ENCODE measurements around the gene NTNG2. TPM values are rescaled to one million over a fixed set of nuclear protein-coding genes. Genes with fewer than 3 reads are reported as not detected.

The NTNG2 gene
- total and polyA plus RNA-seq, 9 donors = 0.23 to 1.3 (median 0.56) TPM

DNA sequence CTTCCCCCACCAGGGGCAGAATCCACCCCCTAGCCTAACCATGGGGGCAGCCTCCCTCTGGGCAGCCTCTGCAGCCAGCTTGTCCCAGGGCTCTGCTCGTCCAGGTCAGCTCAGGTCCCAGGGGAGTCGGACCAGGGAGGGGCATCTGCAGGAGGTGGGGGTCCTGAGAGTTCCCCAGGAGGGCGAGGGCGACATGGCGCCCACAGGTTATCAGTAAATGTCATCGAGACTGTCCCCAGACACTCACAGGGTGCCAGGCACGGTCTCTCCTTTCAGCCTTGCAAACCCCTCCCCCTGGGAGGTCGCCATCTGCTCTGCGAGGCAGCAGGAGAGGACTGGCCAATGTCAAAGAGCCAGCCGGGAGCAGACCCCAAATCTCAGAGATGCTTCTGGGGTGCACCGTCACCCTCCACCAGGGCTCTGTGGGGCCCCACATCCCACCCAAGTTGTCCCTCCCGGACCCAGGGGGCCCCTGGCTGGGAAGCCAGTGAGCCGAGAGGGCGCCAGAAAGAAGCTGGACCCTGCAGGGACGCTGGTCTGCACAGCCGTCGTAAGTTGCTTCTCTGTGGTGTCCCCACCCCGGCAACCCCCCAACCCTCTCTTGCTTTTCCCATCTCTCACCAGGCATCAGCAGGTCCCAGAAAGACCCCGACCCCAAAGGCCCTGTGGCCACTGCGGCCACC, 69.3 kb downstream of the NTNG2 start:
- Histone ChIP-seq H3K27ac (ENCODE audit: low read length) (no peak overlapping the region), H3K27me3 (ENCODE audit: control insufficient read depth, insufficient read depth, low read length) (peaks cover 48% of the 10 kb centered on the region), H3K4me1 (ENCODE audit: control insufficient read depth, insufficient read depth, low read length) (peaks cover 12% of the 10 kb centered on the region), H3K9me3 (replicated peaks; ENCODE audit: control insufficient read depth, low read depth, low read length) (no peaks in the 10 kb centered on the region), H3K4me3 (ENCODE audit: low read length) (no peak overlapping the region), H3K36me3 (ENCODE audit: control insufficient read depth, insufficient read depth, low read length) (no peaks in the 10 kb centered on the region)
- no peak for DNase-seq
- WGBS (ENCODE audit: insufficient coverage) = 51% methylated on average over 20 of the region's 20 CpGs

DNA sequence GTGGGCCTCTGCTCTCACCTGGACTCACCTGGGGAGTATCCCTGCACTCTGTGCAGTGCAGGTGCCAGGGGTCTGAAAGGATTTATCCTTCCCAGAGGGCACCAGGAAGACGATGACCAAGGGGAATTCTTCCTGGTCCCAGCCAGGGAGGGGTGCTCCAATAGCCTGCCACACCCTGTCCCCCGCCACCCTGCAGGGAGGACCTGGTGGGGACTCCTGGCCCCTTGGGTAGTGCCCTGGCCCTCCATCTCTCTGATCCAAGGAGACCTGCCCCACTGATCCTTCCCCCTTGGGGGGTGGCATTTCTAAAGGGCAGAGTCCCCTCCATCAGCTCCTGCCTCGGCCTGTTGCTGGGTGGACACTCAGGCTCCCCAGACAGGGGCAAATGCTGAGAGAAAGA, 70.7 kb downstream of the NTNG2 start:
- Histone ChIP-seq H3K4me1 (ENCODE audit: control insufficient read depth, insufficient read depth, low read length) (peaks cover 18% of the 10 kb centered on the region), H3K36me3 (ENCODE audit: control insufficient read depth, insufficient read depth, low read length) (no peaks in the 10 kb centered on the region), H3K27me3 (ENCODE audit: control insufficient read depth, insufficient read depth, low read length) (peaks cover 56% of the 10 kb centered on the region), H3K4me3 (ENCODE audit: low read length) (no peak overlapping the region), H3K9me3 (replicated peaks; ENCODE audit: control insufficient read depth, low read depth, low read length) (no peaks in the 10 kb centered on the region), H3K27ac (ENCODE audit: low read length) (no peak overlapping the region)
- 76% methylated on average over 2 of the region's 3 CpGs for WGBS (ENCODE audit: insufficient coverage)
- DNase-seq = no peak

DNA sequence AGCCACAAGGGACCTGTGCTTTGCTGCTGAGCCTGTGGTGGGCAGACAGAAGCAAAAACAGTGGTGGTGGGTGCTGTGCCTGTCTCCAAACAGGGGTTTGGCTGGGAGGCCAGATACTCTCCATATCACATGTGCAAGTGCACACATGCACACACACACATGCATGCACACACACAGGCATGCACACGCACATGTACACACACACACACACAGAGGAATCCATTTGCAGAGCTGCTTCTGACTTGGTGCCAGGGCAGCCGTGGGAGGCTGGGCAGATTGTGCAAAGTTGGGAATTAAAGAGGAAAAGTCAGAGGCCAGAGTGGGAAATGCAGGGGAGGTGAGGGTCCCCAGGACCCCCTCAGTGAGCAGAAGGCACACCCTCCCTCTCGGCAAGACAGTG, 71.3 kb downstream of the NTNG2 start:
- Histone ChIP-seq H3K9me3 (replicated peaks; ENCODE audit: control insufficient read depth, low read depth, low read length) (no peaks in the 10 kb centered on the region), H3K27ac (ENCODE audit: low read length) (no peak overlapping the region), H3K4me1 (ENCODE audit: control insufficient read depth, insufficient read depth, low read length) (peaks cover 18% of the 10 kb centered on the region), H3K27me3 (ENCODE audit: control insufficient read depth, insufficient read depth, low read length) (peaks cover 52% of the 10 kb centered on the region), H3K4me3 (ENCODE audit: low read length) (no peak overlapping the region), H3K36me3 (ENCODE audit: control insufficient read depth, insufficient read depth, low read length) (no peaks in the 10 kb centered on the region)
- DNase-seq = no peak
- WGBS (ENCODE audit: insufficient coverage) = 80% methylated on average over 1 of the region's 3 CpGs

DNA sequence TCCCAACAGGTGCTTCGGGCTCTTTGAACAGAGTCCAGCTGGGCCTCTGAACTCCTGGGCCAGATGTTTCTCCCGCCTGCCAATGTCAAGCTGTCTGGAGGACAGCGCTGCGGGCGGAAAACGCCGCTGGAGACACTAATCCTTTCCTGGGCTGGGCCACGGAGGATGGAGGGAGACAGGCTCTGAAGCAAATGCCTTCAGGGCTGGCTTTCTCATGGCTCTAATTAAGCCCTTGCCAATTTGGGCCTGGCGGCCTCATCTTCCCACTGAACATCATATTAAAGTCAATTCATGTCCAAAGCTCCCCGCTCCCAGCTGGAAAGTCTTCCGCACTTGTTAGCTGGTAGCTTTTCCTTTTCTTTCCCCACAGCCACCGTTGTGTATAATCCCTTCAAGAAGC, 72.7 kb downstream of the NTNG2 start:
- Histone ChIP-seq H3K4me1 (ENCODE audit: control insufficient read depth, insufficient read depth, low read length) (peaks cover 18% of the 10 kb centered on the region), H3K27me3 (ENCODE audit: control insufficient read depth, insufficient read depth, low read length) (peaks cover 58% of the 10 kb centered on the region), H3K4me3 (ENCODE audit: low read length) (no peak overlapping the region), H3K27ac (ENCODE audit: low read length) (no peak overlapping the region), H3K36me3 (ENCODE audit: control insufficient read depth, insufficient read depth, low read length) (no peaks in the 10 kb centered on the region), H3K9me3 (replicated peaks; ENCODE audit: control insufficient read depth, low read depth, low read length) (no peaks in the 10 kb centered on the region)
- peak; percentile 42 for DNase-seq
- 16% methylated on average over 12 of the region's 12 CpGs for WGBS (ENCODE audit: insufficient coverage)

DNA sequence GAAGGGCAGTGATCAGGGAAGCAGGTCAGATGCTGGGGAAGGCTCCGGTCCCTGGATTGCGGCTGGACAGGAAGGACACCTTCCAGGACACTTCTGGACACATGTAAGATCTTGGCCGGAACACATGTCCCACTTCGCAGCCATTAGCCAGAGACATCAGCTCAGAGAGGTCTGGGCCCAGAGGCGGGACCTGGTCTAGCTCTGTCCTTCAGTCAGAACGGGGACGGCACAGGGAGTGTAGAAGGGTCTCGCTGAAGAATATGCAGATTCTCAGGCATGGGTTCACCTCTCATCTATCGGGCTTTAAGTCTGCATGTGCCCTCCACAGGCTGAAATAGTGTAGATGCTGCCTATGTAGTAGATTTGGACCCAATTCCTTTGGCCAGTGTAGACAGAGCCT, 73.3 kb downstream of the NTNG2 start:
- no peaks in the 10 kb centered on the region for H3K36me3 ChIP-seq (ENCODE audit: control insufficient read depth, insufficient read depth, low read length)
- 55% methylated on average over 6 of the region's 9 CpGs for WGBS (ENCODE audit: insufficient coverage)

DNA sequence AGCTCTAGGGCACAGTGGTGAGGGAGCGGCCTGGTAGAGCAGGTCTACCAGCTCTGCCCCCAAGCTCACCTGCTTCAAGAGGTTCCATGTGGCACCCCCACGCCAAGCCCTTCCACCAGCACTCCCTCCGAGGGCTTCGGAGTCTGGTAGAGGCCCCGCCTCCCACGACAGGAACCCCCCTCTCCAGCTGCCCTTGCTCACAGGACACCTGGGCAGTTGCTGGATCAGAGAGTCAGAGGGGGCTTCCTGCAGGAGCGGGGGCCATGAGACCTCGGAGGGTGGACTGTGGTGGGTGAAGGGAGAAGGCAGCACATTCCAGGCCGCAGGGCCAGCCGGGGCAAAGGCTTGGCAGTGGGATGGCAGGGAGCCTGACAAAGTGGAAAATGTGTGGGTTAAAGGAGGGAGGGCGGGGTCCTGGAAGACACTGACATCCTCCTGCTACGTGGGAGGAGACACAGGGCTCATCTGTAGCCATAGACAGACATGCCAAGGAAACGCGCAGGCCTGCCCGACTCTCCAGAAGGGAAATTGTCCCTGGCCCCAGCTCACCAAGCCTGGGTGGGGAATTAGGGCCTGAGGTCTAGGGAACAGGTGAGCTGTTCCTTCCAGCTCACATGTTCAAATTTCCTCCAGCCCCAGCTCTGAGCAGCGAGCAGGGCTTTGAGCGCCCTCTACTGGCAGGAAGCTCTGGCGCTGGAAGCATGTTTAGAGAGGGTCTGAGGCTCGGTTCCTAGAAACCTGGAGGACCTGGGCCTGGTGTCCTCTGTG, 74.2 kb downstream of the NTNG2 start:
- H3K36me3 ChIP-seq (ENCODE audit: control insufficient read depth, insufficient read depth, low read length) = no peaks in the 10 kb centered on the region
- WGBS (ENCODE audit: insufficient coverage) = 23% methylated on average over 11 of the region's 19 CpGs
- H3K27ac ChIP-seq (ENCODE audit: low read length) = no peak overlapping the region
- DNase-seq = peak; percentile 80
- no peaks in the 10 kb centered on the region for H3K9me3 ChIP-seq (replicated peaks; ENCODE audit: control insufficient read depth, low read depth, low read length)
- no peak overlapping the region for H3K4me3 ChIP-seq (ENCODE audit: low read length)
- peaks cover 29% of the 10 kb centered on the region for H3K4me1 ChIP-seq (ENCODE audit: control insufficient read depth, insufficient read depth, low read length)
- peaks cover 61% of the 10 kb centered on the region for H3K27me3 ChIP-seq (ENCODE audit: control insufficient read depth, insufficient read depth, low read length)

More for the DNA sequence above, 73.3 kb downstream of the NTNG2 start:
- Histone ChIP-seq H3K4me3 (ENCODE audit: low read length) (no peak overlapping the region), H3K27me3 (ENCODE audit: control insufficient read depth, insufficient read depth, low read length) (peaks cover 57% of the 10 kb centered on the region), H3K9me3 (replicated peaks; ENCODE audit: control insufficient read depth, low read depth, low read length) (no peaks in the 10 kb centered on the region), H3K4me1 (ENCODE audit: control insufficient read depth, insufficient read depth, low read length) (peaks cover 22% of the 10 kb centered on the region), H3K27ac (ENCODE audit: low read length) (no peak overlapping the region)
- DNase-seq = no peak

DNA sequence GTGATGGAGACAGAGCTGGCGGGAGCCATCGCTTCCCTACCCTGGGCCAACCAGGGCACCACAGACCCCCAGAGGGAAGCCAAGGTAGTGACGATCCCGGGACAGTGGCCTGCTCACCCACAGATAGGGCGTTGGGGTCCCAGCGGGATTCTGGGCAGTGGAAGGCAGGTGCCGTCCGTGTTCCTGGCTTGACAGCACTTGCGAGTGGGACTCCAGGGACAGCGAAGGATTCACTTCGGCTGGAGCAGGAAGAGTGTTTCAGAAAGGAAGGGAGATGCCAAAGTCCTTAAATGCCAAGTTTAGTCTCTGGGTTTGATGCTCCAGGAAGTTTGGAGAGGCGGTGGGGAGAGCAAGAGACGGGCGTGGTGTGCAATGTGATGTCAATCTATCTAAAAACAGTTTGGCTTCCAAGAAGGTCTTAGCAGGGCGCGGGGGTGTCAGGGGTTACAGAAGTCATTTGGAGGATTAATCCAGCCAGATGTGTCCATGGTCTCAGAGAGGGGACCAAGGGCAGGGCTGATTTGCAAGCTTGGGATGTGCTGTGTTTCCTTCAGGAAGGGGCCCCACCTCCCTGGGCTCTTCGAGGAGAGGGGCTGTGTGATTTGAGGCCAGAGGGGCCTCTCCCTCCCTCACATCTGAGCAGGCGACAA, 74.9 kb downstream of the NTNG2 start:
- Histone ChIP-seq H3K27ac (ENCODE audit: low read length) (no peak overlapping the region), H3K27me3 (ENCODE audit: control insufficient read depth, insufficient read depth, low read length) (peaks cover 67% of the 10 kb centered on the region), H3K36me3 (ENCODE audit: control insufficient read depth, insufficient read depth, low read length) (no peaks in the 10 kb centered on the region), H3K4me1 (ENCODE audit: control insufficient read depth, insufficient read depth, low read length) (peaks cover 34% of the 10 kb centered on the region), H3K9me3 (replicated peaks; ENCODE audit: control insufficient read depth, low read depth, low read length) (no peaks in the 10 kb centered on the region), H3K4me3 (ENCODE audit: low read length) (no peak overlapping the region)
- DNase-seq = no peak
- WGBS (ENCODE audit: insufficient coverage) = 37% methylated on average over 17 of the region's 18 CpGs

DNA sequence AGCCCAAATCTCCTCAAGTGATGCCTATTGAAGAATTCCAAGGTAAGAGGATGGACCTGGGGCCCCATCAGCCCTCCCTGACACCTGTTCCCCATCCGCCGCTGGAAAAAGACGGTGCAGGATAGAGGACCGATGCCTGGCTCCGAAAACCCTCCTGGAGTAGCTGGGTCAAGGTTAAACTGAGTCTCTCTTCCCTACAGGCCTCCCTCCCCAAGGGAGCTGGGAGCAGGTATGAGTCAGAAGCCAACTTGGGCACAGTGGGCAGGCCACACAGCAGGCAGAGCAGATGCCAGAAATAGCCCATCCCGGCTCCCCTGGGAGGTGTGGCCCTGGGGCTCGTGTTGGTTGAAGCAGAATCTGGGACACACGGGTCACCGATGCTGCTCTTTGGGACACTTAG, 75.6 kb downstream of the NTNG2 start:
- DNase-seq = no peak
- WGBS (ENCODE audit: insufficient coverage) = no CpG with 5 or more reads among the region's 9 CpGs
- H3K27ac ChIP-seq (ENCODE audit: low read length) = no peak overlapping the region

DNA sequence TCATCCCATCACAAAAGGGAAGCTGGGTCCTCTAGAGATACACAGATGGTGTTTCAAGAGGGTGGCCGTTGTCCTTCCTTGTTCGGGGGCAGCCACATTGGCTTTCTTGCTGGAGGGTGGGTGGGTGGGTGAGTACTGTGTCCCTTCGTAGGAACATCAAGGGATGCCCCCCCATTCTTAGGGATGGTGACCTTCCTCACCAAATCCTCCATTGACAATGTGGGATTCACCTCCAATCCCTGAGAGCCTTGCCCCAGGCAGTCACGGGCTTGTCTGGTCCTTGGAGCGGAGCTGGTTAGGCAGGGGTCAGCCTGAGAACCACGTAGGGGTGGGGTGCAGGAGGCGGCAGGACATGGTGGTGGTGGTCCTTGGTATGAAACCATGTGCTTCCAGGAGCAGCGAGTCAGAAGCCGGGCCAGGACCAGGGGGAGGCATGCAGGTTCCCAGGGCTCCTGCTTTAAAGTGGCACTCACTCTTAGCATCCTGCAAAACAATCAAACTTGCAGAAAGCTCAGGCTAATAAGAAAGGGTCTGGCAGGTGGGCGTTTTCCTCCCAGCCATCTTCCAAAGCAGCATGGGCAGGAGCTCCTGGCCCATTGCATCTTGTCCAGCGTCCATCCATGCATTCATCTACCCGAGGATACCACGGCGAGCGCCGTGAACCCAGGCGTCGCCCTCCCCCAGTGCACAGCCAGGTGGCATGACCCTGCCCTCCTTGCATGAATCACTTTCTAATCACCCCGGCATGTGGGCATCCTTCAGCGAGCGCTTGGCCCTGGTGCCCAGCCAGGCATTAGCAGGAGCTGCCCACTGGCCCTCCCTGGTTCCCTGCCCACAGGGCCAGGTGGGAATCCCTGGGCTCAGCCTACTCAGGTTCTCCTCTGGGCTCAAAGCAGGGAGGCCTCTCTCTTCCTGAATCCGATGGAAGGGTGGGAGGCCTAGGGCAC, 76.4 kb downstream of the NTNG2 start:
- no peaks in the 10 kb centered on the region for H3K9me3 ChIP-seq (replicated peaks; ENCODE audit: control insufficient read depth, low read depth, low read length)
- no peaks in the 10 kb centered on the region for H3K36me3 ChIP-seq (ENCODE audit: control insufficient read depth, insufficient read depth, low read length)
- H3K4me3 ChIP-seq (ENCODE audit: low read length) = no peak overlapping the region
- peaks cover 41% of the 10 kb centered on the region for H3K4me1 ChIP-seq (ENCODE audit: control insufficient read depth, insufficient read depth, low read length)
- WGBS (ENCODE audit: insufficient coverage) = 82% methylated on average over 17 of the region's 22 CpGs
- no peak overlapping the region for H3K27ac ChIP-seq (ENCODE audit: low read length)
- no peak for DNase-seq
- peaks cover 72% of the 10 kb centered on the region for H3K27me3 ChIP-seq (ENCODE audit: control insufficient read depth, insufficient read depth, low read length)

More for the DNA sequence above, 75.6 kb downstream of the NTNG2 start:
- Histone ChIP-seq H3K36me3 (ENCODE audit: control insufficient read depth, insufficient read depth, low read length) (no peaks in the 10 kb centered on the region), H3K27me3 (ENCODE audit: control insufficient read depth, insufficient read depth, low read length) (peaks cover 70% of the 10 kb centered on the region), H3K9me3 (replicated peaks; ENCODE audit: control insufficient read depth, low read depth, low read length) (no peaks in the 10 kb centered on the region), H3K4me1 (ENCODE audit: control insufficient read depth, insufficient read depth, low read length) (peaks cover 37% of the 10 kb centered on the region), H3K4me3 (ENCODE audit: low read length) (no peak overlapping the region)
